ENCODE data around the gene RPS3A. TPM values are rescaled to one million over a fixed set of nuclear protein-coding genes. Genes with fewer than 3 reads are reported as not detected.

The RPS3A gene
- total RNA-seq, 1 experiment from 2014 or later, result 2,679 TPM

DNA sequence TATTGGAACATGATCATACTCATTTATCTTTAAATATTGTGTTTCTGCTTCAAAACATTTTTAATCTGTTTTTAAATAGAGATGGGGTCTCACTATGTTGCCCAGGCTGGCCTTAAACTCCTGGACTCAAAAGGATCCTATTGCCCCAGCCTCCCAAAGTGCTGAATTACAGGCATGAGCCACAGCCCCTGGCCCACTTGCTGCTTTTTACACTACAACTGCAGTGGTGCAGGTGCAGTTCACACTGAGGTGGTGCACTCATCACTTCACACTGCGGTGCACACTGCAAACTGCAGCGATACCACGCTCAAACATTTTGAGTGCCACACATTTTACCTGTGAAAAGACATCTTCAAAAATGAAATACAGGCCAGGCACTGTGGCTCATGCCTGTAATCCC lies 10.8 kb downstream of the RPS3A start:
- H2BK5ac ChIP-seq (ENCODE audit: insufficient read length, low read length), result no peak overlapping the region
- H3K23me2 ChIP-seq (ENCODE audit: insufficient read length, low read depth, low read length, poor library complexity, severe bottlenecking), result no peaks in the 10 kb centered on the region
- Mint-ChIP-seq H3K4me3 (no peak overlapping the region), H3K27ac (no peak overlapping the region), H3K4me1 (no peaks in the 10 kb centered on the region), H3K27me3 (ENCODE audit: low read depth) (no peaks in the 10 kb centered on the region), H3K36me3 (ENCODE audit: insufficient read depth in 1 of 3, low read depth in 3 of 3) (peaks cover 17 to 65% (median 24%) of the 10 kb centered on the region in 3 experiments), H3K9me3 (no peaks in the 10 kb centered on the region; a peak in 1 of 5 replicates)
- H3K27me3 ChIP-seq (ENCODE audit: insufficient read depth, low read length), result no peaks in the 10 kb centered on the region
- no peak overlapping the region for H4K91ac ChIP-seq (ENCODE audit: insufficient read length, low read depth, low read length)
- H4K20me1 ChIP-seq (ENCODE audit: control insufficient read depth, insufficient read depth, insufficient read length), result no peaks in the 10 kb centered on the region
- no peak overlapping the region for H2BK120ac ChIP-seq (ENCODE audit: low read depth, low read length, poor library complexity, severe bottlenecking)
- no peak overlapping the region for H2BK15ac ChIP-seq (ENCODE audit: low read depth, low read length)
- no peak overlapping the region for H2AFZ ChIP-seq (ENCODE audit: low read length)
- H3K9me3 ChIP-seq (ENCODE audit: control insufficient read depth, low read depth, low read length), result no peaks in the 10 kb centered on the region
- TF ChIP-seq, protein P1, sequence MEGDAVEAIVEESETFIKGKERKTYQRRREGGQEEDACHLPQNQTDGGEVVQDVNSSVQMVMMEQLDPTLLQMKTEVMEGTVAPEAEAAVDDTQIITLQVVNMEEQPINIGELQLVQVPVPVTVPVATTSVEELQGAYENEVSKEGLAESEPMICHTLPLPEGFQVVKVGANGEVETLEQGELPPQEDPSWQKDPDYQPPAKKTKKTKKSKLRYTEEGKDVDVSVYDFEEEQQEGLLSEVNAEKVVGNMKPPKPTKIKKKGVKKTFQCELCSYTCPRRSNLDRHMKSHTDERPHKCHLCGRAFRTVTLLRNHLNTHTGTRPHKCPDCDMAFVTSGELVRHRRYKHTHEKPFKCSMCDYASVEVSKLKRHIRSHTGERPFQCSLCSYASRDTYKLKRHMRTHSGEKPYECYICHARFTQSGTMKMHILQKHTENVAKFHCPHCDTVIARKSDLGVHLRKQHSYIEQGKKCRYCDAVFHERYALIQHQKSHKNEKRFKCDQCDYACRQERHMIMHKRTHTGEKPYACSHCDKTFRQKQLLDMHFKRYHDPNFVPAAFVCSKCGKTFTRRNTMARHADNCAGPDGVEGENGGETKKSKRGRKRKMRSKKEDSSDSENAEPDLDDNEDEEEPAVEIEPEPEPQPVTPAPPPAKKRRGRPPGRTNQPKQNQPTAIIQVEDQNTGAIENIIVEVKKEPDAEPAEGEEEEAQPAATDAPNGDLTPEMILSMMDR (conservative IDR thresholded peaks at IDR 0.05), result no peak
- no peak overlapping the region for H4K8ac ChIP-seq (replicated peaks; ENCODE audit: insufficient read length, low read depth, low read length)
- H2AK5ac ChIP-seq (ENCODE audit: insufficient read length, low read length), result no peak overlapping the region
- no peaks in the 10 kb centered on the region for H3K4me1 ChIP-seq (ENCODE audit: insufficient read depth, low read length)
- no peak overlapping the region for H3K56ac ChIP-seq (ENCODE audit: insufficient read length, low read depth, low read length)
- no peaks in the 10 kb centered on the region for H3K79me1 ChIP-seq (ENCODE audit: insufficient read depth, low read depth, low read length, poor library complexity, severe bottlenecking)
- H3K14ac ChIP-seq (ENCODE audit: insufficient read depth, low read length), result no peak overlapping the region
- no peak overlapping the region for H2BK12ac ChIP-seq (ENCODE audit: insufficient read length, low read depth, low read length)
- no CpG with 5 or more reads among the region's 3 CpGs for WGBS (ENCODE audit: extremely low coverage, insufficient read length, low lambda C conversion rate)
- H4K5ac ChIP-seq (ENCODE audit: insufficient read length, low read depth, low read length), result no peak overlapping the region
- H3K4me2 ChIP-seq (ENCODE audit: insufficient read depth, insufficient read length, low read length), result no peak overlapping the region
- no peak overlapping the region for H3K18ac ChIP-seq (ENCODE audit: insufficient read length, low read depth, low read length)
- DNase-seq, result no peak
- H3T11ph ChIP-seq (ENCODE audit: low read length), result no peak overlapping the region
- H3K4ac ChIP-seq (ENCODE audit: low read depth, low read length), result no peak overlapping the region
- no peak overlapping the region for H3K9ac ChIP-seq (ENCODE audit: extremely low read depth, insufficient read length, low read length)
- no peaks in the 10 kb centered on the region for H3K79me2 ChIP-seq (ENCODE audit: insufficient read depth, low read length)
- no peak overlapping the region for H3K23ac ChIP-seq (ENCODE audit: insufficient read length, low read depth, low read length)
- H3K27ac ChIP-seq (ENCODE audit: insufficient read length, low read depth, low read length), result no peak overlapping the region
- H2BK20ac ChIP-seq (ENCODE audit: low read depth, low read length, poor library complexity, severe bottlenecking), result no peak overlapping the region

All from H9 (cell line).